Fibroblast of skin of right biceps (primary cell): Measurements from ENCODE around the gene RASSF10.
A peak's percentile ranks its signal among the peaks of the same experiment; 100 is the strongest.

Experiments used
- DNase-seq: peaks from one replicate; pipeline ENCODE4 v3.0.0-alpha.2; 2013

RASSF10 gene

GRCh38 chr11:13008625-13009475, at the start of gene RASSF10:
RASSF10 (plus strand) TSS chr11:13009316; CDS start chr11:13009577, 261 bp downstream.
- DNase-seq: peak; percentile 41

- DNase-seq: peak; percentile 23
Observed at GRCh38 chr11:12961615-12962014, 47.5 kb upstream of the RASSF10 start.

GRCh38 chr11:12962306-12962705, 46.8 kb upstream of the RASSF10 start:
- no peak for DNase-seq

GRCh38 chr11:12963051-12963450, 46.1 kb upstream of the RASSF10 start:
- DNase-seq: no peak

GRCh38 chr11:12963792-12964536, 45.2 kb upstream of the RASSF10 start:
- DNase-seq: peak; percentile 64

GRCh38 chr11:12964650-12965049, 44.5 kb upstream of the RASSF10 start:
- DNase-seq: no peak

GRCh38 chr11:12966002-12966401, 43.1 kb upstream of the RASSF10 start:
- no peak for DNase-seq

- DNase-seq: no peak
Observed at GRCh38 chr11:12968101-12968500, 41.0 kb upstream of the RASSF10 start.

GRCh38 chr11:12968826-12969225, 40.3 kb upstream of the RASSF10 start:
- DNase-seq: no peak

GRCh38 chr11:12971955-12972354, 37.2 kb upstream of the RASSF10 start:
- no peak for DNase-seq

- no peak for DNase-seq
Observed at GRCh38 chr11:12973528-12974181, 35.5 kb upstream of the RASSF10 start.

- DNase-seq: no peak
Observed at GRCh38 chr11:12975195-12975594, 33.9 kb upstream of the RASSF10 start.

GRCh38 chr11:12979928-12980689, 29.0 kb upstream of the RASSF10 start:
- DNase-seq: no peak

GRCh38 chr11:12981676-12982522, 27.2 kb upstream of the RASSF10 start:
- no peak for DNase-seq

GRCh38 chr11:12983336-12983735, 25.8 kb upstream of the RASSF10 start:
- DNase-seq: no peak

GRCh38 chr11:12986194-12986898, 22.8 kb upstream of the RASSF10 start:
- no peak for DNase-seq

GRCh38 chr11:12989428-12990161, 19.5 kb upstream of the RASSF10 start:
- no peak for DNase-seq

- no peak for DNase-seq
Observed at GRCh38 chr11:12990162-12990480, 19.0 kb upstream of the RASSF10 start.

GRCh38 chr11:12991426-12991825, 17.7 kb upstream of the RASSF10 start:
- DNase-seq: no peak

- DNase-seq: no peak
Observed at GRCh38 chr11:12993626-12994025, 15.5 kb upstream of the RASSF10 start.

GRCh38 chr11:12994476-12994875, 14.6 kb upstream of the RASSF10 start:
- no peak for DNase-seq
